Activated naive CD8-positive, alpha-beta T cell treated with anti-CD3 and anti-CD28 coated beads for 36 hours (primary cell): Measurements from ENCODE around the gene TBC1D24. TPM values are rescaled to one million over a fixed set of nuclear protein-coding genes. Genes with fewer than 3 reads are reported as not detected.

Experiments
- DNase-seq: peaks from one replicate; pipeline ENCODE4 v3.0.0; 2021
- H3K27ac Mint-ChIP-seq: one replicate; pipeline ENCODE4 v1.8.0; 2022; ENCODE audit warnings: mild to moderate bottlenecking, moderate library complexity, mixed read lengths
- H3K27me3 Mint-ChIP-seq: one replicate; pipeline ENCODE4 v1.8.0; 2022; ENCODE audit warnings: mild to moderate bottlenecking, mixed read lengths
- H3K36me3 Mint-ChIP-seq: one replicate; pipeline ENCODE4 v1.8.0; 2021; ENCODE audit warnings: mild to moderate bottlenecking, mixed read lengths
- H3K4me1 Mint-ChIP-seq: one replicate; pipeline ENCODE4 v1.8.0; 2021; ENCODE audit warnings: mixed read lengths
- H3K4me3 Mint-ChIP-seq: one replicate; pipeline ENCODE4 v1.8.0; 2022; ENCODE audit warnings: mild to moderate bottlenecking, moderate library complexity, mixed read lengths
- H3K9me3 Mint-ChIP-seq: one replicate; pipeline ENCODE4 v1.8.0; 2022; ENCODE audit warnings: mixed read lengths
- total RNA-seq, 2 experiments: library from RNA; stranded (reverse); gene quantifications; one replicate each; pipeline ENCODE4 v1.2.3, GENCODE V29; 2021

The TBC1D24 gene
- total RNA-seq, 2 experiments from 2014 or later, result 21.1 to 23.0 TPM

DNA sequence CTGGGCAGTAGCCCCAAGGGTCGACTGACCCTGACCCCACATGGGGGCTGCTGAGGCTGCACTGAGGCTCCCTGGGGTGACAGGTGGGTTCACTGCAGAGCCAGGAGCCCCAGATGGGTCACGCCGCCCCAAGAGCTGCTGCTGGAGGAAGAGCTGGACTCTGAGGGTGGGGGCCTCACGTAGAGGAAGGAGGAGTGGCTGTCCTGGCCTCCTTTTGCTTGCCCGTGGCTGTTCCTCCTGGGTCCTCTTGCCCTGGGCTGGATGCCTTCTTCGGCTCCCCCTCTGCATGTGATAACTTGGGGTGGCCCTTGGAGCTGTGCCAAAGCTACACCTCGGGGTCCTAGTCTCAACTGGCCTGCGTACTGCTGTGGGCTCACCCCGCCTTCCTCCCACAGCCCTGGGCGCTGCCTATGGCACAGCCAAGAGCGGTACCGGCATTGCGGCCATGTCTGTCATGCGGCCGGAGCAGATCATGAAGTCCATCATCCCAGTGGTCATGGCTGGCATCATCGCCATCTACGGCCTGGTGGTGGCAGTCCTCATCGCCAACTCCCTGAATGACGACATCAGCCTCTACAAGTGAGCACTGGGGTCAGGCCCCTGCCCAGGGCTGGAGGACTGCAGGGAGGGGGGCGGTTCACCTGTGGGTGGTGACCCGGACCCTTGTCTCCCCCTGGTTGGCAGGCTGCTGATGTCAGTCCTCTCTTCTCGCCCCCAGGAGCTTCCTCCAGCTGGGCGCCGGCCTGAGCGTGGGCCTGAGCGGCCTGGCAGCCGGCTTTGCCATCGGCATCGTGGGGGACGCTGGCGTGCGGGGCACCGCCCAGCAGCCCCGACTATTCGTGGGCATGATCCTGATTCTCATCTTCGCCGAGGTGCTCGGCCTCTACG, 44.1 kb downstream of the TBC1D24 start:
- no peaks in the 10 kb centered on the region for H3K9me3 Mint-ChIP-seq
- H3K4me1 Mint-ChIP-seq, result peaks cover 41% of the 10 kb centered on the region
- DNase-seq, result no peak
- peak overlapping the region; percentile 81 for H3K27ac Mint-ChIP-seq
- no peaks in the 10 kb centered on the region for H3K27me3 Mint-ChIP-seq
- peaks cover 33% of the 10 kb centered on the region for H3K36me3 Mint-ChIP-seq
- peak overlapping the region; percentile 78 for H3K4me3 Mint-ChIP-seq

DNA sequence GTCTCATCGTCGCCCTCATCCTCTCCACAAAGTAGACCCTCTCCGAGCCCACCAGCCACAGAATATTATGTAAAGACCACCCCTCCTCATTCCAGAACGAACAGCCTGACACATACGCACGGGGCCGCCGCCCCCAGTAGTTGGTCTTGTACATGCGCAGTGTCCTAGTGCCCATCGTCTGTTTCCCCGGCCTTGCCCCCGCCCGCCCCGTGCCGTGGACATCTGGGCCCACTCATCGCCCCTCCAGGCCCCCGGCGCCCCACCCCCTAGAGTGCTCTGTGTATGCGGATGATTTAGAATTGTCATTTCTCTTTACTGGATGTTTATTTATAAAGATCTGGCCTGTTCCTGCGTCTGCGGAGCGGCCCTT, 44.8 kb downstream of the TBC1D24 start:
- peaks cover 44% of the 10 kb centered on the region for H3K4me1 Mint-ChIP-seq
- no peaks in the 10 kb centered on the region for H3K9me3 Mint-ChIP-seq
- DNase-seq, result no peak
- peak overlapping the region; percentile 81 for H3K27ac Mint-ChIP-seq
- peaks cover 32% of the 10 kb centered on the region for H3K36me3 Mint-ChIP-seq
- H3K27me3 Mint-ChIP-seq, result no peaks in the 10 kb centered on the region
- H3K4me3 Mint-ChIP-seq, result peak overlapping the region; percentile 78

DNA sequence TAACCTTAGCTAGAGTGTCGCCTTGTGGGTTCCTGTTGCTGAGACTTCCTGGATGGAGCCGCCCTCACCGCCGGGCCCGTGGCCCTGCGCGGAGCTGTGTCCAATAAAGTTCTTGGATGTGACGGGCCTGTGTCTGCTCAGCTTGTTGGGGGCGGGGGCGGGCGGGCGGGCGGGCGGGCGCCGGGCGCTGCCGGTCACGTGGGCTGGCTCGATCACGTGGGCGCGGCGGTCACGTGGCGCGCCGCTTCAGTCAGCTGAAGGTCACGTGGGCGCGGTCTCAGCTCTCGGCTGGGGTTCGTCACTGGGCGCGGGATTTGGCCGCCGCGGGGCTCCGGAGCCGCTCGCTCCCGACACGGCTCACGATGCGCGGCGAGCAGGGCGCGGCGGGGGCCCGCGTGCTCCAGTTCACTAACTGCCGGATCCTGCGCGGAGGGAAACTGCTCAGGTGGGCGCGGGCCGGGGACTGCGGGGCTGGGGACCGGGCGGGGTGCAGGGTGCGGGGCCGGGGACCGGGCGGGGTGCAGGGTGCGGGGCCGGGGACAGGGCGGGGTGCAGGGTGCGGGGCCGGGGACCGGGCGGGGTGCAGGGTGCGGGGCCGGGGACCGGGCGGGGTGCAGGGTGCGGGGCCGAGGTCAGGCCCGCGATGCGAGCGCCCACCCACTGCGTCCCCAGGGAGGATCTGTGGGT, 45.3 kb downstream of the TBC1D24 start, which contains the start of gene AMDHD2:
Gene AMDHD2 (plus strand): TSS at position 275 of the 687 bp plus-strand sequence. CDS start 88 bp downstream, at position 363.
- peak; percentile 90 for DNase-seq
- Mint-ChIP-seq H3K4me3 (peak within 1 kb of the TSS; percentile 89), H3K9me3 (no peaks in the 10 kb centered on the region), H3K27me3 (no peaks in the 10 kb centered on the region), H3K36me3 (peaks cover 30% of the 10 kb centered on the region), H3K4me1 (peaks cover 42% of the 10 kb centered on the region), H3K27ac (peak within 1 kb of the TSS; percentile 90)

DNA sequence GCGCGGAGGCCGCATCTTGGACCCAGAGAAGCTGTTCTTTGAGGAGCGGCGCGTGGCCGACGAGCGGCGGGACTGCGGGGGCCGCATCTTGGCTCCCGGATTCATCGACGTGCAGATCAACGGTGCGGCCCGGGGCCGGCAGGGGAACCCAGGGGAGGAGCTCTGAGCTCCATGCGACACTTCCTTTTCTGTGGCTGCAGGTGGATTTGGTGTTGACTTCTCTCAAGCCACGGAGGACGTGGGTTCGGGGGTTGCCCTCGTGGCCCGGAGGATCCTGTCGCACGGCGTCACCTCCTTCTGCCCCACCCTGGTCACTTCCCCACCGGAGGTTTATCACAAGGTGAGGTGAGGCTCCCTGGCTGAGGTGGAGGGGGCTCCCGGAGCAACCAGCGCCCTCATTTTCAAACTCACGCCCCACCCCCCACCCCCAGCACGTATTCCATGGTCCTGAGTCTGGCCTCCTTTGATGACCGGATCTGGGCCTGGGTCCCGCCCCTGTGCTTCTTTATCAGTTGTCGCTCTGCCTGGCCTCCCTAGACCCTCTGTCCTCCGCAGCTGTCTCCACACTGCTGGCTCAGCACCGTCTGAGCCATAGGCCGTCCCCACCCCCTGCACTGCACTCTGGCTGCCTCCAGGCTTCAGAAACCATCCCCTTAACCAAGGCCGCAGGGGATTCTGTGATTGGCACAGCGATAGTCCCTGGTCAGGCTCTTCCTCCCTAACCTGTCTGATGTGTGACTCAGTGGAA, 46.0 kb downstream of the TBC1D24 start:
- Mint-ChIP-seq H3K36me3 (peaks cover 25% of the 10 kb centered on the region), H3K27ac (peak overlapping the region; percentile 90), H3K4me3 (peak overlapping the region; percentile 89), H3K9me3 (no peaks in the 10 kb centered on the region), H3K4me1 (peaks cover 35% of the 10 kb centered on the region), H3K27me3 (no peaks in the 10 kb centered on the region)
- DNase-seq, result peak; percentile 53

DNA sequence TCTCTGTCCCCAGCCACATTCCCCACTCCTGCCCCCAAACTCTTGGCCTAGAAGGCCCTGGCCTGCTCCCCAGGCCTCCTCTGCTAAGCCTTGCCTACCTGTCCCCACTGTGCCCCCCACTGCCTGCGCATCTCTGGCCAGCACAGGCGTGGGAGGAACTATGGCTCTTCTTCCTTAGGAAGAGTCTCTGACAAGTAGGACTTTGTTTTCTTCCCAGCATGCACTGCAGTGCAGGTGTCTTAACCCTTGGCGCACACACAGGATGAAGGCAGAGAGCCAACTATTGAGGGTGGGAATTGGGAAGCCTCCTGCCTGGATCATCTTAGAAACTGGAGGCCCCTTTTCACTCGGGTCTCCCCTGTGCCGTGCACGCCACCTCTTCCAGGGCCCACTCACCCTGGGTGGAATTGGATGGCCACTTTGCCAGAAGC, 48.9 kb downstream of the TBC1D24 start:
- Mint-ChIP-seq H3K36me3 (peaks cover 14% of the 10 kb centered on the region), H3K27ac (no peak overlapping the region), H3K4me1 (peaks cover 16% of the 10 kb centered on the region), H3K27me3 (no peaks in the 10 kb centered on the region), H3K4me3 (no peak overlapping the region), H3K9me3 (no peaks in the 10 kb centered on the region)
- no peak for DNase-seq

DNA sequence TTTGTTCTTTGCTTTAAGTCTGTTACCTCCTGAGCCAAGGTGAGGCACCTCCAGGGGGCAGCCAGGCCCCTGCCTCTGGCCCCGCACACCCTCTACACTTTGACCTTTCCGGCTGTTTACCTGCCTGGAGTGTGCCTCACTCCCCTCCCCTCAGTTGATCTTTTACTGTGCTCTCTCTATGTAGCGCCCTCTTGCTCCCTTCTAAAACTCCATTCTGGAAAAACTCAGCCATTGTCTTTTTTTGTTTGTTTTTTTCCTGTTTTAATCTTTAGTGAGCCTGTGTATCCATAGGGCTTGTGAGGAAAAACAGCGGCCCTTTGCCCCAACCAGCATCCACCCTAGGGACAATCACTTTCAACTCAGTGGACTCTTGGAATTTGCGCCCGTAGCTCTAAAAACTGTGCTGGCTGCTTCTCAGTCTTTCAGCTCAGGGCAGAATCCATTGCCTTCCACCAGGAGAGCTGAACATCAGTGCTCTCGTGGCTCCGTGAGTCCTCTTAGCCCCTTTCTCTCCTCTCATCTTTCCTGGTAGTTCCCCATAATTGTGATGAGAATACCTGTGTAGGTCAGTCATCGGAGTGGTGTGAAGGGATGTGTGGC, 49.5 kb downstream of the TBC1D24 start:
- Mint-ChIP-seq H3K36me3 (peaks cover 14% of the 10 kb centered on the region), H3K27ac (no peak overlapping the region), H3K4me1 (peaks cover 13% of the 10 kb centered on the region), H3K27me3 (no peaks in the 10 kb centered on the region), H3K9me3 (no peaks in the 10 kb centered on the region), H3K4me3 (no peak overlapping the region)
- no peak for DNase-seq

DNA sequence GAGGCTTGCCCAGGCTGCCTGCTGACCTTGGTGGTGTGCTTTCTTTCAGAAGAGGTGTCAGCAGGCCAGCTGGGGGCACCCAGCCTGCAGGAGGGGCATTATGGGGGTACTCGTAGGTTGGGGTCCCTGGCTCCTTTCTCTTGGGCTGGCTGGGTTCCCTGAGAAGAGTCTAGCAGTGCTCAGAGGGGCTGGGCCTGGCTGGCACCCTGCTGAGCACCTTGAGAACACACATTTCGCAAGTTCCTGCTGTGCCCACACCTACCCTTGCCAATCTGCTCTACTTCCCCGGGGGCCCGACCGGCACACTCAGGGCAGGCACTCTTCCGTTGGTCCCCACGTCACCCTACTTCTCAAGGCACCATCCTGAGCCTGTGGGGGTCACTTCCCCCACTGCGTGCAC, 51.2 kb downstream of the TBC1D24 start:
- Mint-ChIP-seq H3K4me3 (no peak overlapping the region), H3K36me3 (peaks cover 7% of the 10 kb centered on the region), H3K27me3 (no peaks in the 10 kb centered on the region), H3K4me1 (peaks cover 8% of the 10 kb centered on the region), H3K27ac (no peak overlapping the region), H3K9me3 (no peaks in the 10 kb centered on the region)
- no peak for DNase-seq

DNA sequence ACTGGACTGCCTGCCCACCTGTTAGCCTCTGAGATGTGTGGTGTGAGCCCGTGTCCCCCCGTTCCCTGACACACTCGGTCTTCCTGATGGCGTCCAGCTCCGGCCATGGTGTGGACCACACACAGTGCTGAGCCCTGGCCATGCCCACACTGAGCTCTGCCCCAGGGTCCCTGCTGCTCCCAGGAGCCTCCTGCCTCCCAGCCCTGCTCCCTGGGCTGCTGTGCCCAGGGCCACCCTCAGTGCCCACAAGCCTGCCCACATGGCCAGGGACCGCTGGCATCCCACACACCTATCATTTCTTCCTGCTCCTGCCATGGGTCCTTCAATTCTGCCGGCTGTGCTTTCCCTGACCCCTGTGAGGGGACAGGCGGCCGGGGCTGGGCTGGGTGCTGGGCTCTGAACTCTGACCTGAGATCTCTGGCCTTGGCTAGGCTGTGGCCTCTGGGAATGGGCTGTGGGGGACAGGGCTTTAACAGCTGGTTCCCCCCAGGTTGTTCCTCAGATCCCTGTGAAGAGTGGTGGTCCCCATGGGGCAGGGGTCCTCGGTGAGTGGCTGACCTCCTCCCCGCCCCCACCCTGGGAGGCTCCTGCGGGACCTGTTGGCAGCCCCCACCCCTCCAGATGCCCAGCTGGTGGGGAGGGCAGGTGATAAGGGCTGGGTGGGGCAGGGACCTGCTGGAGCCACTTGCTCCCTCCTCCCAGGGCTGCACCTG, 52.3 kb downstream of the TBC1D24 start:
- no peak for DNase-seq
- Mint-ChIP-seq H3K9me3 (no peaks in the 10 kb centered on the region), H3K4me1 (peaks cover 11% of the 10 kb centered on the region), H3K4me3 (no peak overlapping the region), H3K27me3 (no peaks in the 10 kb centered on the region), H3K36me3 (peaks cover 4% of the 10 kb centered on the region), H3K27ac (no peak overlapping the region)

DNA sequence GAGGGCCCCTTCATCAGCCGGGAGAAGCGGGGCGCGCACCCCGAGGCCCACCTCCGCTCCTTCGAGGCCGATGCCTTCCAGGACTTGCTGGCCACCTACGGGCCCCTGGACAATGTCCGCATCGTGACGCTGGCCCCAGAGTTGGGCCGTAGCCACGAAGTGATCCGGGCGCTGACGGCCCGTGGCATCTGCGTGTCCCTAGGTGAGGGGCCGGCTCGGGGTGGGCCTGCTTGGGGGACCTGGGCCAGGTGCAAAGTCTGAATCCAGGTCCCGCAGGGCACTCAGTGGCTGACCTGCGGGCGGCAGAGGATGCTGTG, 52.8 kb downstream of the TBC1D24 start:
- H3K27ac Mint-ChIP-seq, result no peak overlapping the region
- H3K4me1 Mint-ChIP-seq, result peaks cover 16% of the 10 kb centered on the region
- H3K4me3 Mint-ChIP-seq, result no peak overlapping the region
- H3K9me3 Mint-ChIP-seq, result no peaks in the 10 kb centered on the region
- no peaks in the 10 kb centered on the region for H3K27me3 Mint-ChIP-seq
- peaks cover 5% of the 10 kb centered on the region for H3K36me3 Mint-ChIP-seq
- no peak for DNase-seq

DNA sequence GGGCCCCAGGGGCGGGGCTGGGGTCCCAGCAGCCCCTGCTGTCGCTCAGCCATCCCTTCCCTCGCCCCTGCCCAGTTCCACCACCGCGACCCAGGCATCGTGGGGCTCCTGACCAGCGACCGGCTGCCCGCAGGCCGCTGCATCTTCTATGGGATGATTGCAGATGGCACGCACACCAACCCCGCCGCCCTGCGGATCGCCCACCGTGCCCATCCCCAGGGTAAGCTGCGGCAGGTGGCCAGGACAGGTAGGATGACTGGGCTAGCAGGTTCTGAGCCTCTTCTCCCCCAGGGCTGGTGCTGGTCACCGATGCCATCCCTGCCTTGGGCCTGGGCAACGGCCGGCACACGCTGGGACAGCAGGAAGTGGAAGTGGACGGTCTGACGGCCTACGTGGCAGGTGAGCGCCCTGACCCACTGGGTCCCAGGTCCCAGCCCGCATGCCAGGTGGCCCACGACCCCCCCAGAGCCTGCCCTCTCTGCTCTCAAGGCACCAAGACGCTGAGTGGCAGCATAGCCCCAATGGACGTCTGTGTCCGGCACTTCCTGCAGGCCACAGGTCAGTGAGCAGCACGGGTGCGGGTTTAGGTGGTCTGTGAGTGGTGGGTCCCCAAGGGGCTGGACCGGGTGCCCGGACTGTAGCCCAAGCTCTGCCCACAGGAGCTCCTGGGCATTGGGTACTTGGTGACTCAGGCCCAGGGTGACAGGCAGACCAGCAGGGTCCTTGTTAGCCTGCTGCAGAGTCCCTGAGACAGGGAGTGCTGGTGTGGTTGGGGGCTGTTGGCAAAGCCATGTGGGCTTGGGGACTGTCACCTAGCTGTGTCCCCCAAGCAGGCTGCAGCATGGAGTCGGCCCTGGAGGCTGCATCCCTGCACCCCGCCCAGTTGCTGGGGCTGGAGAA, 53.5 kb downstream of the TBC1D24 start:
- H3K4me1 Mint-ChIP-seq, result peaks cover 18% of the 10 kb centered on the region
- H3K4me3 Mint-ChIP-seq, result no peak overlapping the region
- no peak overlapping the region for H3K27ac Mint-ChIP-seq
- H3K27me3 Mint-ChIP-seq, result no peaks in the 10 kb centered on the region
- DNase-seq, result no peak
- H3K36me3 Mint-ChIP-seq, result peaks cover 5% of the 10 kb centered on the region
- H3K9me3 Mint-ChIP-seq, result no peaks in the 10 kb centered on the region

DNA sequence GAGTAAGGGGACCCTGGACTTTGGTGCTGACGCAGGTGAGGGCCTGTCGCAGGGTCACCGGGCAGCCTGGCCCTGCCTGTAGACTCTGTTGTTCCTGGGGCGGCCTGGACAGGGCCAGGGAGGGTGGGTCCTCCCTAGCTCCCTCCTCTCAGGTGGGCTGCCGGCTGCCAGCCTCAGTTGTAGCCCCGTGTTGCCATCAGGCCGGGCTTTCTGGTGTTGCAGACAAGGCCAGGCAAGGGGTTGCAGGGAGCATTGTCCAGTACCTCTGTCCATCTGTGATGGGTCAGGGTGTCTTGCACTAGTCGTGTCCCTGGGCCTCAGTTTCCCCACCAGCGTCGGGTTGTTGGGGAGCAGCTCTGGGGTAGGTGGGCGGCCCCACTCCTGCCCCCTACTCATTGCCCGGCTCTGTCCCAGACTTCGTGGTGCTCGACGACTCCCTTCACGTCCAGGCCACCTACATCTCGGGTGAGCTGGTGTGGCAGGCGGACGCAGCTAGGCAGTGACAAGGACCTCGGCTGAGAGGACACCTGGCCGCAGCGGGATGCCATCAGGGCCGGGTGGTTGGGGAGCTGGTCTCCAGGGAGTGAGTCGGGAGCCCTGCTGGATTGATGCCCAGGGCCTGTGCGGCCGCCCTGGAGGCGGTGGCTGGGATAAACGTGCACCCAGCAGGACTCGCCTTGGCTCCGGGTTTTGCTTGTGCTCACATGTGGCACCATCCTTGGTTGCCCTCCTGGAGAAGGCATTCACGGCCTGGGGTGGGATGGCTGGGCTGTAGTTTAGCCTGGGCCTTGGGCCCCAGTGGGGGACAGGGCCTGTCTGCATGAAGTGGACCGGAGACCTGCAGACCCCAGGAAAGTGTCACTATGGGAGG, 54.4 kb downstream of the TBC1D24 start:
- Mint-ChIP-seq H3K4me1 (peaks cover 16% of the 10 kb centered on the region), H3K36me3 (peaks cover 4% of the 10 kb centered on the region), H3K27ac (no peak overlapping the region), H3K27me3 (no peaks in the 10 kb centered on the region), H3K9me3 (no peaks in the 10 kb centered on the region), H3K4me3 (no peak overlapping the region)
- DNase-seq, result no peak

DNA sequence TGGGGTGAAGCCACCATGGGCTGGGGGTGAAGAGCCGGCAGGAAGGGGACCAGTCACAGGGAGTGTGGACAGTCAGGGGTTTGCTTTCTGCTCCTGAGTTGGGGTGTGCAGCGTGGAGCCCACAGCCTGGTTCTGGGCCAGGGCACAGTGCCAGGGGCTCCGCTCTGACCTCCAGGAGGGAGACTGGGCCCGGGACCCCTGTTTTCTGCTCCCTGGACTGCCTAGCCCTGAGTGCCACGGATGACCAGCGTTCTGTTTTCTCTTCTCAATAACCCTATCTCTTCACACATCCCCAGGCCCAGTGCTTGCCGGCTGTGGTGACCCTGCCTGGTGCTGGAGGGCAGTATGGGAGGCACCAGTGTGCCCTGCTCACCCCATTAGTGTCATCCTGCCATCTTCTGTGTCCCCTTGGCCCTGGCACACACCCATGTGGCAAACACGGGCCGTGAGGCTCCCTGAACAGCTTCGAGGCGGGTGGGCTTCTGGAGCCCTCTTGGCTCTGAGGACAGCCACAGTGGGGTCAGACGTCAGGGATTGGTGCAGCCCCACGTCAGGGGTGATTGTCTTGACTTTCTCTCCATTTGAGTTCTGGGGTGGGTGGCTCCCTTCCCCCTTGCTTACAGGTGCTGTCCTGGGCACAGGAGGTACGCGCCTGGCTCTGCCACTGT, 55.2 kb downstream of the TBC1D24 start:
- no peak overlapping the region for H3K4me3 Mint-ChIP-seq
- peak overlapping the region; percentile 58 for H3K27ac Mint-ChIP-seq
- no peaks in the 10 kb centered on the region for H3K9me3 Mint-ChIP-seq
- peaks cover 15% of the 10 kb centered on the region for H3K4me1 Mint-ChIP-seq
- no peaks in the 10 kb centered on the region for H3K27me3 Mint-ChIP-seq
- no peak for DNase-seq
- H3K36me3 Mint-ChIP-seq, result peaks cover 2% of the 10 kb centered on the region
